ENCODE measurements around the gene ZNF564. TPM values are rescaled to one million over a fixed set of nuclear protein-coding genes. Genes with fewer than 3 reads are reported as not detected.

ZNF564 gene
- total and polyA plus RNA-seq, 9 donors = 7.2 to 23.2 (median 15.2) TPM

GRCh38 chr19:12478234-12478941 lies 72.9 kb downstream of the ZNF564 start:
- TF ChIP-seq POLR2A (IDR thresholded peaks at IDR 0.05) = no peak
- WGBS, 3 donors = 68 to 74% (median 70%) methylated on average over 5 of the region's 5 CpGs

More at GRCh38 chr19:12478234-12478941, 72.9 kb downstream of the ZNF564 start:
- intact Hi-C loops (cut with DNase I) = no loop called here
- DNase-seq = no peak
- Histone ChIP-seq H3K27me3 (no peaks in the 10 kb centered on the region), H3K4me1 (ENCODE audit: insufficient read depth) (peaks cover 2% of the 10 kb centered on the region), H3K27ac (no peak overlapping the region), H3K9me3 (no peaks in the 10 kb centered on the region), H3K36me3 (no peaks in the 10 kb centered on the region), H3K4me3 (no peak overlapping the region)

Small RNA genes lying within 50 kb of the gene (small RNA-seq; reads per million reads assigned to genes)
- gene MTCO1P27 = not detected
- gene PPIAP20 = not detected

Other genes starting within 250 kb of the ZNF564 start
- 1 to 10 TPM; 2.2 to 7.5 (median 5.8) TPM for gene ZNF563, start 217.8 kb downstream of the ZNF564 start, total RNA-seq
- gene ZNF563, start 217.8 kb downstream of the ZNF564 start, polyA plus RNA-seq = 1 to 10 TPM; 3.1 to 4.3 TPM
- 10 to 100 TPM in 3 of 7 donors, 1 to 10 TPM in 4; 2.4 to 18.9 (median 9.4) TPM for gene ZNF442, start 185.8 kb downstream of the ZNF564 start, total RNA-seq
- 1 to 10 TPM; 3.6 to 4.3 TPM for gene ZNF442, start 185.8 kb downstream of the ZNF564 start, polyA plus RNA-seq
- gene ZNF799, start 150.2 kb downstream of the ZNF564 start, total RNA-seq = 1 to 10 TPM; 3.2 to 7.0 (median 5.1) TPM
- 1 to 10 TPM; 4.0 to 5.1 TPM for gene ZNF799, start 150.2 kb downstream of the ZNF564 start, polyA plus RNA-seq
- 1 to 10 TPM; 2.1 to 5.7 (median 4.4) TPM for gene ZNF443, start 110.5 kb downstream of the ZNF564 start, total RNA-seq
- gene ZNF443, start 110.5 kb downstream of the ZNF564 start, polyA plus RNA-seq = 1 to 10 TPM; 2.7 to 3.3 TPM
- 1 to 10 TPM; 3.9 to 9.7 (median 7.6) TPM for gene ZNF709, start 66.7 kb downstream of the ZNF564 start, total RNA-seq
- gene ZNF709, start 66.7 kb downstream of the ZNF564 start, polyA plus RNA-seq = 1 to 10 TPM; 2.5 to 3.0 TPM
- gene ZNF490, start 59.3 kb upstream of the ZNF564 start, total RNA-seq = 10 to 100 TPM in 1 of 7 donors, 1 to 10 TPM in 6; 5.3 to 12.5 (median 7.2) TPM
- 1 to 10 TPM in 1 of 2 donors, under 1 TPM in 1; 0.98 to 3.7 TPM for gene ZNF490, start 59.3 kb upstream of the ZNF564 start, polyA plus RNA-seq
- gene ZNF791, start 59.4 kb upstream of the ZNF564 start, total RNA-seq = 10 to 100 TPM; 16.4 to 44.3 (median 35.2) TPM
- gene ZNF791, start 59.4 kb upstream of the ZNF564 start, polyA plus RNA-seq = 10 to 100 TPM; 13.6 to 21.7 TPM
- gene MAN2B1, start 115.3 kb upstream of the ZNF564 start, total RNA-seq = 10 to 100 TPM; 17.8 to 63.7 (median 49.8) TPM
- gene MAN2B1, start 115.3 kb upstream of the ZNF564 start, polyA plus RNA-seq = 10 to 100 TPM; 23.5 to 35.0 TPM
- 10 to 100 TPM; 10.5 to 15.1 (median 11.9) TPM for gene WDR83, start 115.3 kb upstream of the ZNF564 start, total RNA-seq
- 10 to 100 TPM in 1 of 2 donors, 1 to 10 TPM in 1; 2.8 to 16.3 TPM for gene WDR83, start 115.3 kb upstream of the ZNF564 start, polyA plus RNA-seq
- gene DHPS, start 130.4 kb upstream of the ZNF564 start, total RNA-seq = 100 to 1,000 TPM in 1 of 7 donors, 10 to 100 TPM in 6; 63.7 to 147 (median 89.7) TPM
- gene DHPS, start 130.4 kb upstream of the ZNF564 start, polyA plus RNA-seq = 10 to 100 TPM; 72.8 to 92.7 TPM
- gene GNG14, start 136.5 kb upstream of the ZNF564 start, total RNA-seq = not detected
- gene GNG14, start 136.5 kb upstream of the ZNF564 start, polyA plus RNA-seq = not detected
- gene FBXW9, start 145.1 kb upstream of the ZNF564 start, total RNA-seq = 10 to 100 TPM in 1 of 7 donors, 1 to 10 TPM in 6; 3.5 to 14.8 (median 5.2) TPM
- 1 to 10 TPM in 1 of 2 donors, under 1 TPM in 1; 0.37 to 6.8 TPM for gene FBXW9, start 145.1 kb upstream of the ZNF564 start, polyA plus RNA-seq
- gene TNPO2, start 172.4 kb upstream of the ZNF564 start, total RNA-seq = 100 to 1,000 TPM in 2 of 7 donors, 10 to 100 TPM in 5; 42.1 to 109 (median 89.9) TPM
- gene TNPO2, start 172.4 kb upstream of the ZNF564 start, polyA plus RNA-seq = 10 to 100 TPM; 41.5 to 51.6 TPM
- gene TRIR, start 183.2 kb upstream of the ZNF564 start, total RNA-seq = 100 to 1,000 TPM; 134 to 476 (median 186) TPM
- gene TRIR, start 183.2 kb upstream of the ZNF564 start, polyA plus RNA-seq = 100 to 1,000 TPM; 243 to 288 TPM
- 10 to 100 TPM; 26.2 to 59.0 (median 47.7) TPM for gene GET3, start 186.0 kb upstream of the ZNF564 start, total RNA-seq
- 10 to 100 TPM; 42.6 to 68.1 TPM for gene GET3, start 186.0 kb upstream of the ZNF564 start, polyA plus RNA-seq
- gene BEST2, start 200.3 kb upstream of the ZNF564 start, total RNA-seq = not detected
- not detected for gene BEST2, start 200.3 kb upstream of the ZNF564 start, polyA plus RNA-seq
- 10 to 100 TPM; 24.9 to 52.2 (median 27.9) TPM for gene HOOK2, start 224.1 kb upstream of the ZNF564 start, total RNA-seq
- gene HOOK2, start 224.1 kb upstream of the ZNF564 start, polyA plus RNA-seq = 10 to 100 TPM; 12.2 to 23.5 TPM
- 1,000 to 10,000 TPM in 2 of 7 donors, 100 to 1,000 TPM in 5; 154 to 3,039 (median 413) TPM for gene JUNB, start 240.0 kb upstream of the ZNF564 start, total RNA-seq
- 100 to 1,000 TPM in 1 of 2 donors, 1 to 10 TPM in 1; 6.8 to 570 TPM for gene JUNB, start 240.0 kb upstream of the ZNF564 start, polyA plus RNA-seq

Data from ovary (tissue), 9 donors.